HepG2 (cell line): ENCODE data around the gene SETD1A. TPM values are rescaled to one million over a fixed set of nuclear protein-coding genes. Genes with fewer than 3 reads are reported as not detected.
A peak's percentile ranks its signal among the peaks of the same experiment; 100 is the strongest.

ENCODE experiments used
- ATAC-seq: fragments of 200-7000 bp; cut with Tn5 transposase; 3 replicates; pipeline ENCODE4 v1.9.1; 2020; ENCODE audit warnings: mild to moderate bottlenecking, moderate library complexity
- BruUV-seq: library from RNA; stranded (reverse); fragments of 400-500 nt; replicated peaks from 2 replicates; lab custom pipeline; 2021; lab: Mats Ljungman, UMichigan
- CTCF ChIA-PET: fragments of 300-600 bp; formaldehyde crosslinking; extraction: SDS; loops from one replicate; lab custom pipeline; 2021; ENCODE audit warnings: low total read pairs, inconsistent platforms, low intra/inter-chr PET ratio; lab: Yijun Ruan, JAX
- POLR2A ChIA-PET: fragments of 350-600 bp; sonication (Branson Sonifier 250); formaldehyde crosslinking; loops from one replicate; lab custom pipeline; 2020; ENCODE audit warnings: antibody characterized with exemption, inconsistent platforms; lab: Yijun Ruan, JAX
- DNase-seq: peaks from one replicate; pipeline ENCODE4 v3.0.0-alpha.2; 2015; ENCODE audit warnings: low spot score
- FAIRE-seq: peaks from 3 replicates; lab custom pipeline; 2011; peaks lifted over from hg19 to GRCh38; lab: Jason Lieb, UNC
- H2AFZ ChIP-seq: one replicate; pipeline ENCODE4 v1.6.1; 2011; ENCODE audit warnings: low read length, inconsistent platforms
- H3K27ac ChIP-seq: fragments of 300-600 bp; 3 replicates; pipeline ENCODE4 v1.8.0; 2011; ENCODE audit warnings: mixed run types, mild to moderate bottlenecking, mixed read lengths, low read length, inconsistent platforms; ENCODE audit not compliant: insufficient read depth; ENCODE audit errors: extremely low read length
- H3K27me3 ChIP-seq, 2 experiments: fragments of 200-600 bp in 1 of 2; 2 replicates in 1 of 2; 3 replicates in 1 of 2; pipeline versions ENCODE4 v1.6.0 to v1.8.0; 2011; ENCODE audit warnings: low read length in 2 of 2, mild to moderate bottlenecking in 2 of 2, moderate library complexity in 2 of 2, inconsistent platforms in 1 of 2; ENCODE audit not compliant: insufficient read depth in 2 of 2, control insufficient read depth in 1 of 2
- H3K36me3 ChIP-seq, 2 experiments: fragments of 200-600 bp in 1 of 2; replicated peaks in 1 of 2; 2 replicates in 1 of 2; 3 replicates in 1 of 2; pipeline versions ENCODE4 v1.5.1 to v1.8.0; 2011; ENCODE audit warnings: low read length in 2 of 2, inconsistent platforms in 1 of 2; ENCODE audit not compliant: insufficient read depth in 2 of 2, control insufficient read depth in 1 of 2
- H3K4me1 ChIP-seq: 2 replicates; pipeline ENCODE4 v1.5.1; 2012; ENCODE audit warnings: low read length, inconsistent platforms; ENCODE audit not compliant: insufficient read depth
- H3K4me2 ChIP-seq: 2 replicates; pipeline ENCODE4 v1.6.0; 2011; ENCODE audit warnings: low read depth, low read length, inconsistent platforms
- H3K4me3 ChIP-seq, 3 experiments: fragments of 200-600 bp in 1 of 3; sonication (generic), shearing (Covaris generic) in 1 of 3; replicated peaks in 1 of 3; 2 replicates each; pipeline ENCODE4 v1.5.1; 2011 to 2016; ENCODE audit warnings: low read length in 3 of 3, inconsistent platforms in 2 of 3, low read depth in 2 of 3, mild to moderate bottlenecking in 2 of 3, control low read depth in 1 of 3, mixed read lengths in 1 of 3; ENCODE audit not compliant: insufficient read depth in 1 of 3
- H3K79me2 ChIP-seq: one replicate; pipeline ENCODE4 v1.6.1; 2011; ENCODE audit warnings: low read length, inconsistent platforms; ENCODE audit not compliant: insufficient read depth
- H3K9ac ChIP-seq: 2 replicates; pipeline ENCODE4 v1.6.0; 2011; ENCODE audit warnings: mild to moderate bottlenecking, low read depth, low read length, inconsistent platforms; ENCODE audit not compliant: insufficient read depth
- H3K9me3 ChIP-seq: 2 replicates; pipeline ENCODE4 v1.5.1; 2012; ENCODE audit warnings: mild to moderate bottlenecking, low read length
- H4K20me1 ChIP-seq: 2 replicates; pipeline ENCODE4 v1.6.0; 2011; ENCODE audit warnings: inconsistent platforms, mild to moderate bottlenecking, low read length, moderate library complexity; ENCODE audit not compliant: insufficient read depth
- KDM4B ChIP-seq: sonication (generic); formaldehyde crosslinking; IDR thresholded peaks from 2 replicates; pipeline ENCODE4 v1.4.0; 2020; ENCODE audit warnings: missing genetic modification reagents
- PAF1 ChIP-seq: IDR thresholded peaks from 2 replicates; pipeline ENCODE4 v1.6.1; 2016; ENCODE audit warnings: missing genetic modification reagents, missing compliant biosample characterization
- SP140L ChIP-seq: sonication (generic); formaldehyde crosslinking; IDR thresholded peaks from 2 replicates; pipeline ENCODE4 v1.4.0; 2020; ENCODE audit warnings: missing genetic modification reagents, borderline replicate concordance
- XBP1 ChIP-seq: sonication (generic); formaldehyde crosslinking; IDR thresholded peaks from 2 replicates; pipeline ENCODE4 v1.5.0; 2020; ENCODE audit warnings: missing genetic modification reagents
- ZNF12 ChIP-seq: sonication (generic); formaldehyde crosslinking; IDR thresholded peaks from 2 replicates; pipeline ENCODE4 v1.5.0; 2020; ENCODE audit warnings: missing genetic modification reagents
- ZNF563 ChIP-seq: sonication (generic); formaldehyde crosslinking; IDR thresholded peaks from 2 replicates; pipeline ENCODE4 v1.8.0; 2022; ENCODE audit warnings: mild to moderate bottlenecking, moderate library complexity, missing genetic modification reagents
- ZNF703 ChIP-seq: sonication (generic); formaldehyde crosslinking; IDR thresholded peaks from 2 replicates; pipeline ENCODE4 v1.5.1; 2020; ENCODE audit warnings: missing genetic modification reagents, mild to moderate bottlenecking, moderate library complexity, borderline replicate concordance
- ZNF709 ChIP-seq: sonication (generic); formaldehyde crosslinking; IDR thresholded peaks from 2 replicates; pipeline ENCODE4 v1.5.0; 2020; ENCODE audit warnings: mild to moderate bottlenecking, missing genetic modification reagents
- ZSCAN20 ChIP-seq: sonication (generic); formaldehyde crosslinking; IDR thresholded peaks from 2 replicates; pipeline ENCODE4 v1.4.0; 2020; ENCODE audit warnings: missing genetic modification reagents, mild to moderate bottlenecking, borderline replicate concordance
- WGBS: methylation state at CpG from one replicate; pipeline ENCODE4 v1.1.6; 2017; ENCODE audit warnings: low lambda C conversion rate; 5-methylcytosine and 5-hydroxymethylcytosine counted together
- in situ Hi-C: cut with HindIII; loops from 2 replicates; pipeline ENCODE4 v1.10.0; 2017; ENCODE audit warnings: low pct_unique_long_range_greater_than_20kb; ENCODE audit not compliant: extremely low pct_ligation_motif_present
- intact Hi-C: fragments of 100-400 bp; cut with micrococcal nuclease; formaldehyde crosslinking; loops from one replicate; pipeline ENCODE4 v1.10.0; 2022; ENCODE audit not compliant: unreplicated experiment
- polyA plus RNA-seq, 8 experiments: library from polyadenylated mRNA; depleted of rRNA in 3 of 8; stranded (reverse) in 7 of 8; unstranded in 1 of 8; fragments of >200 nt; fragmentation: Illumina TruSeq in 4 of 8; extraction: Trizol in 4 of 8; gene quantifications; 2 replicates each; pipeline versions ENCODE4 v1.2.1 to v1.2.3, GENCODE V29; 2011 to 2016; ENCODE audit warnings: low read depth in 4 of 8, missing spikeins in 1 of 8, mixed read lengths in 1 of 8; ENCODE audit not compliant: insufficient read depth in 1 of 8
- total RNA-seq, 5 experiments: library from RNA; depleted of rRNA; stranded (reverse); fragments of >200 nt; fragmentation: Illumina TruSeq; extraction: Trizol; gene quantifications; 2 replicates each; pipeline ENCODE4 v1.2.3, GENCODE V29; 2016; ENCODE audit warnings: low read depth in 1 of 5
- TF ChIP-seq, protein P1 (sequence below): IDR thresholded peaks from 2 replicates; pipeline ENCODE4 v1.6.1; 2018; ENCODE audit warnings: missing genetic modification reagents, mild to moderate bottlenecking, missing compliant biosample characterization
- TF ChIP-seq, protein P2 (sequence below): sonication (generic); formaldehyde crosslinking; IDR thresholded peaks from 2 replicates; pipeline ENCODE4 v1.5.1; 2020; ENCODE audit warnings: mild to moderate bottlenecking, missing genetic modification reagents, borderline replicate concordance
- TF ChIP-seq, protein P3 (sequence below): sonication (generic); formaldehyde crosslinking; IDR thresholded peaks from 2 replicates; pipeline ENCODE4 v1.9.0; 2021; ENCODE audit warnings: missing genetic modification reagents, borderline replicate concordance

Gene SETD1A
- total and polyA plus RNA-seq, 2 of the 13 experiments (the other 11 are each of a cell fraction or from before 2014, with no cell fraction given), result 3.8 to 5.6 TPM

DNA sequence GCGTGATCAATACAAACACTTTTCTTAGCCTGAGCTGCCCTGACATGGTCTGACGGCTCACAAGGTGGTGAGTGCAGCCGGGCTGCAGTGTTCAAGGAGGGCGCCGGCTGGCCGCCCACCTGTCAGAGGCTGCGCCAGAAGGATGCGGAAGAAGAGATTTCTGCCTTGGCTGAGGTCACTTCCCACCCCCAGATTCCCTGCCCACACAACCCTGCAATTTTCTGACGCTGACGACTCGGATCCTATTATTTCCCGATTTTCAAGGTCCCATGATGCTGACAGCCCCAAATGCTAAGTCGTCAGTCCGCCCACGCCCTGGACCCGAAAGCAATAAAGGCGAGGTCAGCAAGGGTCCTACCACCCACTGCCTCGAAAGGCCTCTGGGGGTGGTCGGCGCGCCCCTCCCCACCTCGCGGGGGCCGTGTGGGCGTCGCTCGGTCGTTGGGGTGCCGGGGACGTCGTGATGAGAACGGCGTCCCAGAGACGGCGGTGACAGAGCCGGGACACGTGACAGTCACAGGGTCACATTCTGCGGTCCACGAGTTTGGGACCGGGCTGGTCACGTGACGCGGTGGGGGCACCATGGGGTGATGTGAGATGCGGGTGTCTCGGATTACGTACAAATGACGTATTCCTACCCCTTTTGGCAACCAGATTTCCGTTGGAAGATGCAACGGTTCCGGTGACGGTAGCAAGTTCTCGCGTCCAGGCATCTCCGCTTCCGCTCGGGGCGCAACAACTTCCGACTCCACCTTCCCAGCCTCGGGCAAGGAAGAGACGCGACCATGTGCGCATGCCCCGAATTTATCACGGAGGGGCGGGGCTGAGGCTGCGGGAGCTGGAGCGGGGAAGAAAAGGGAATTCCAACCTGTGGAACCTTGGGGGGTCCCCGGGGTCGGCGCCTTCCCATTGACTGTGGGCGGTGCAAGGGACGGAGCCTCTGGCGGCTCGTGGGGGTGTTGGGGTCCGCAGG, 75.5 kb downstream of the SETD1A start, which contains the start of gene STX4:
Gene STX4 (plus strand): TSS at position 823 of the 973 bp plus-strand sequence. CDS start 248 bp downstream, outside the sequence.
- CTCF ChIA-PET, result interaction anchor here (1.6 kb wide), 1 partner anchor 48 kb away, joined by 4 read pairs; the partner anchor contains the start of gene HSD3B7
- H3K4me3 ChIP-seq, result peak within 1 kb of the TSS; percentile 86 to 99 (median 94)
- peak within 1 kb of the TSS; percentile 94 for H3K4me2 ChIP-seq
- peaks cover 39% of the 10 kb centered on the region for H3K4me1 ChIP-seq
- peaks cover 0 to 9% of the 10 kb centered on the region in 2 experiments; a peak in 4 of 5 replicates for H3K36me3 ChIP-seq
- H2AFZ ChIP-seq, result peak within 1 kb of the TSS; percentile 36
- 2% methylated on average over 52 of the region's 75 CpGs for WGBS
- BruUV-seq, result TSS peak; percentile 73
- in situ Hi-C loops (loop anchor here (5.0 kb wide), 1 partner anchor 39 kb away; the partner anchor contains the start of genes ZNF646 and ZNF668), intact Hi-C loops (loop anchor here (1.0 to 2.0 kb wide), 2 partner anchors 42 to 61 kb away; partner anchors contain the start of genes VKORC1, ZNF646 and ZNF668)
- H3K27me3 ChIP-seq, result no peaks in the 10 kb centered on the region; a peak in 1 of 5 replicates
- H3K9ac ChIP-seq, result peak within 1 kb of the TSS; percentile 90
- peak; percentile 77 for FAIRE-seq
- DNase-seq, result peak; percentile 94
- peaks cover 4% of the 10 kb centered on the region; the same call in 1 of the 2 replicates for H4K20me1 ChIP-seq
- peak within 1 kb of the TSS; percentile 82 for H3K27ac ChIP-seq
- no peaks in the 10 kb centered on the region for H3K9me3 ChIP-seq
- peaks cover 5% of the 10 kb centered on the region for H3K79me2 ChIP-seq
- POLR2A ChIA-PET, result interaction anchor here (0.6 to 2.7 kb wide), 18 partner anchors 10 to 426 kb away, joined by 3 to 29 read pairs (median 5); partner anchors contain the start of genes ARMC5, FUS, HSD3B7 and KAT8
- ATAC-seq, result peak; percentile 88
- TF ChIP-seq XBP1 (no peak), KDM4B (CRISPR knock-in tag) (0 out of 2 replicates have a peak, but pooled peaks have one; percentile 80), SP140L (CRISPR knock-in tag) (no peak), ZNF703 (CRISPR knock-in tag) (no peak), PAF1 (CRISPR knock-in tag) (0 out of 2 replicates have a peak, but pooled peaks have one; percentile 38), ZNF709 (no peak), ZSCAN20 (CRISPR knock-in tag) (no peak), ZNF12 (CRISPR knock-in tag) (no peak), ZNF563 (CRISPR knock-in tag) (no peak; the same call in 1 of the 2 replicates)
- TF ChIP-seq, protein P1, sequence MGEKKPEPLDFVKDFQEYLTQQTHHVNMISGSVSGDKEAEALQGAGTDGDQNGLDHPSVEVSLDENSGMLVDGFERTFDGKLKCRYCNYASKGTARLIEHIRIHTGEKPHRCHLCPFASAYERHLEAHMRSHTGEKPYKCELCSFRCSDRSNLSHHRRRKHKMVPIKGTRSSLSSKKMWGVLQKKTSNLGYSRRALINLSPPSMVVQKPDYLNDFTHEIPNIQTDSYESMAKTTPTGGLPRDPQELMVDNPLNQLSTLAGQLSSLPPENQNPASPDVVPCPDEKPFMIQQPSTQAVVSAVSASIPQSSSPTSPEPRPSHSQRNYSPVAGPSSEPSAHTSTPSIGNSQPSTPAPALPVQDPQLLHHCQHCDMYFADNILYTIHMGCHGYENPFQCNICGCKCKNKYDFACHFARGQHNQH (CRISPR knock-in tag), result peak; percentile 60; the same call in 1 of the 2 replicates
- TF ChIP-seq, protein P2, sequence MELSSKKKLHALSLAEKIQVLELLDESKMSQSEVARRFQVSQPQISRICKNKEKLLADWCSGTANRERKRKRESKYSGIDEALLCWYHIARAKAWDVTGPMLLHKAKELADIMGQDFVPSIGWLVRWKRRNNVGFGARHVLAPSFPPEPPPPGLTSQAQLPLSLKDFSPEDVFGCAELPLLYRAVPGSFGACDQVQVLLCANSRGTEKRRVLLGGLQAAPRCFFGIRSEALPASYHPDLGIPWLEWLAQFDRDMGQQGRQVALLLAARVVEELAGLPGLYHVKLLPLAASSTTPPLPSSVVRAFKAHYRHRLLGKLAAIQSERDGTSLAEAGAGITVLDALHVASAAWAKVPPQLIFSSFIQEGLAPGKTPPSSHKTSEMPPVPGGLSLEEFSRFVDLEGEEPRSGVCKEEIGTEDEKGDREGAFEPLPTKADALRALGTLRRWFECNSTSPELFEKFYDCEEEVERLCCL (CRISPR knock-in tag), result 0 out of 2 replicates have a peak, but pooled peaks have one; percentile 22
- TF ChIP-seq, protein P3, sequence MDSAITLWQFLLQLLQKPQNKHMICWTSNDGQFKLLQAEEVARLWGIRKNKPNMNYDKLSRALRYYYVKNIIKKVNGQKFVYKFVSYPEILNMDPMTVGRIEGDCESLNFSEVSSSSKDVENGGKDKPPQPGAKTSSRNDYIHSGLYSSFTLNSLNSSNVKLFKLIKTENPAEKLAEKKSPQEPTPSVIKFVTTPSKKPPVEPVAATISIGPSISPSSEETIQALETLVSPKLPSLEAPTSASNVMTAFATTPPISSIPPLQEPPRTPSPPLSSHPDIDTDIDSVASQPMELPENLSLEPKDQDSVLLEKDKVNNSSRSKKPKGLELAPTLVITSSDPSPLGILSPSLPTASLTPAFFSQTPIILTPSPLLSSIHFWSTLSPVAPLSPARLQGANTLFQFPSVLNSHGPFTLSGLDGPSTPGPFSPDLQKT (CRISPR knock-in tag), result no peak; the same call in 1 of the 2 replicates
